GM18907 (cell line): ENCODE measurements around the gene EPB41L5.
"Not testable (repeated sequence)": the region's sequence is repeated elsewhere in the genome, so short reads cannot be mapped to it uniquely, and the experiment has no call there.

Experiments
- ATAC-seq: cut with Tn5 transposase; IDR thresholded peaks from one replicate; pipeline ENCODE4 v1.9.1; 2021; ENCODE audit warnings: mild to moderate bottlenecking, moderate library complexity; ENCODE audit not compliant: unreplicated experiment

Gene EPB41L5

DNA sequence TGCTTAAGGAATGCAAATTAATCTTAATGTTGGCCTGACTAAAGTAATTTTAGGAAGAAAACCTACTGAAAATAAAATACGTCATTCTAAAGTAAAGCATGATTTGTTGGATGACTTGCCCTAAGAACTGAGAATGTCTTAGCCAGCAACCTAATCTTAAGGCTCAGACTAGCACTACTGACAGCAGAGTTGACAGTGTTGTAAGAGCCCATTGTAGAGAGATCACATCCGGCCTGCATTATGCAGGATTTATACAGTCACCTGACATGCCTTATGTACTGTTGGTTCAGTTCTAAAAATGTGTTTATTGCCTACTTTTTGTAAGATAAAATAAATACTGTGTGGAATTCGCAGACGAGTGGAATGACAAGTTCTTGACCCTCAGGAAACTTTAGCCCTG is 128.0 kb downstream of the EPB41L5 start:
- ATAC-seq: no peak

GRCh38 chr2:120141300-120142069 is 128.6 kb downstream of the EPB41L5 start:
- no peak for ATAC-seq

DNA sequence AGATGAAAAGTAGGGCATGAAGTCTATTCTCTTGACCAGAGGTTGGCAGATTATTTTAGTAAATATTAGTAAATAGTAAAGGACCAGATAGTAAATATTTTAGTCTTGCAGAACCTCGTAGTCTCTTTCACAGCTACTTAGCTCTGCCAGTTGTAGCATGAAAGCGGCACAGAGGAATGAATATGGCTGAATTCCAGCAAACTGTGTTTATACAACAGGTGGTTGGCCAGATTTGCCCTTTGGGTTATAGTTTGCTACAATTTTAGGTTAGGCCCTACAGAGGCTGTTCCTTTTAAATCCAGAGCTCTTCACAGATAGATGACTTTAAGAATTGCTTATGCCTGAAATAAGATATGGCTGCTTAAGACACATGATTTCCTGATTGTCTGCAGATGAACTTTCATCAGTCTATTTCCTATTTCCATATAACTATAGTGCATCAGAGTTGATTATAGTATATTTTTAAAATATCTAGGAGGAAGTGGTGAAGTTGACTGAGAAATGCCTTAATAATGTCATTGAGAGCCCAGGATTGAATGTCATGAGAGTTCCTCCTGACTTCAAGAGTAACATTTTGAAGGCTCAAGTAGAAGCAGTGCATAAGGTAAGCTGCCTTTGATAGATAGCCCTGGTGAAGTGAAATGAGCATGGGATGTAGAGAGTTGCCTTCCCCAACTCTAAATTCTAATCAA is 129.8 kb downstream of the EPB41L5 start:
- no peak for ATAC-seq

DNA sequence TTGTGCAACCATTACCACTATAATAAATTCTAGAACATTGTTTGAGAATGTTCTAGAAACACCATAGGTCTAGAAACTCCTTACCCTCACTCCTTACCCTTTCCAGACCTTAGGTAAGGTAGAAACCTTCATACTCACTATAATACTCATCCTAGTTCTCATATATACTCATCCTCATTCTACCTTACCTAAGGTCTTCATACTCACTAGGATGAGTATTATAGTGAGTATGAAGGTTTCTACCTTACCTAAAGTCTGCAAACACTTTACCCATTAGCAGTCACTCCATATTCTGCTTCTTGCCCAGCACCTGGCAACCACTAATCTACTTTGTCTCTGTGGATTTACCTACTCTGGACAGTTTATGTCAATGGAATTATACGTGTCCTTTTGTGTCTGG is 135.4 kb downstream of the EPB41L5 start:
- no peak for ATAC-seq

DNA sequence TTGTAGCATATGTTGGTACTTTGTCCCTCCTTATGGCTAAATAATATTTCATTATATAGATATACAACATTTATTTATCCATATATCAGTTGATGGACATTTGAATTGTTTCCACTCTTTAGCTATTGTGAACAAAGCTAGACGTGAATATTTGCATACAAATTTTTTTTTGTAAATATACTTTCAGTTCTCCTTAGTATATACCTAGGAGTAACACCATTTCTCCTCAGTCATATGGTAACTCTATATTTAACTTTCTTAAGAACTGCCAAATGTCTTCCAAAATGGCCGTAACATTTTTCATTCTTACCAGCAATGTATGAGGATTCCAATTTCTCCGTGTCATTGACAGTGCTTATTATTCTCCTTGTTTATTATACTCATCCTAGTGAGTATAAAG is 135.8 kb downstream of the EPB41L5 start:
- ATAC-seq: no peak

DNA sequence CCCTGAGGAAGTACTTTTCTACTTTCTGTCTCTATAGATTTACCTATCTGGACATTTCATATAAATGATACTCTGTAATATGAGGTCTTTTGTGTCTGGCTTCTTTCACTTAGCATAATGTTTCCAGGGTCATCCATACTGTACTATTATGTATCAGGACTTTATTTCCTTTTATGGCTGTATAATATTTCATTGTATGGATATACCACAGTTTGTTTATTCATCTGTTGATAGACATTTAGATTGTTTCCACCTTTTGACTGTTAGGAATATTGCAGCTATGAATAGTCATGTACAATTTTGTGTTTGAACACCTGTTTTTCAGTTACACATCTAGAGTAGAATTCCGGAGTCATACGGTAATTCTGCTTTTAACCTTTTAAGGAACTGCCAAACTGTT is 136.5 kb downstream of the EPB41L5 start:
- ATAC-seq: no peak

DNA sequence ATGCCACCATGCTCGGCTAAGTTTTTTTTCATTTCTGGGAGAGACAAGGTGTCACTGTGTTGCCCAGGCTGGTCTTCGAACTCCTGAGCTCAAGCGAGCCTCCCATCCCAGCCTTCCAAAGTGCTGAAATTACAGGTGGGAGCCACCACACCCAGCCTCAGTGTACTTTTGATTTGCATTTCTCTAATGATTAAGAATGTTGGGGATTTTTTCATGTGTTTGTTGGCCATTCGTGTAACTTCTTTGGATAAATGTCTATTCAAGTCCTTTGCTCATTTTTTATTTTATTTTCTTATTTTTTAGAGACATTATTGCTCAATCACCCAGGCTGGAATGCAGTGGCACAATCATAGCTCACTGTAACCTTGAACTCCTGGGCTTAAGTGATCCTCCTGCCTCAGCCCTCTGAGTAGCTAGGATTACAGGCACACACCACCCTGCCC is 137.2 kb downstream of the EPB41L5 start:
- no peak for ATAC-seq

DNA sequence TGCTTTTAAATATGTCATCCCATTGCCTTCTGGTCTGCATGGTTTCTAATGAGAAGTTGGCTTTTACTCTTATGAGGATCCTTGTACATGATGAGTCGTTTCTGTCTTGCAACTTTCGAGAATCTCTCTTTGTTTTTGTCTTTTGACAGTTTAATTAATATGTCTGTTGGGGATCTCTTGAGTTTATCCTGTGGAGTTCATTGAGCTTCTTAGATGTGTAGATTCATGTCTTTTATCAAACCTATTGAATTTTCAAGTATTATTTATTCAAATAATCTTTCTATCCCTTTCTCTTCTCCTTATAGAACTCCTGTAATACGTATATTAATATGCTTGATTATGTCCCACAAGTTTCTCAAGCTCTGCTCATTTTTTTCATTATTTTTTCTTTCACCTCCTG is 142.4 kb downstream of the EPB41L5 start:
- ATAC-seq: no peak

DNA sequence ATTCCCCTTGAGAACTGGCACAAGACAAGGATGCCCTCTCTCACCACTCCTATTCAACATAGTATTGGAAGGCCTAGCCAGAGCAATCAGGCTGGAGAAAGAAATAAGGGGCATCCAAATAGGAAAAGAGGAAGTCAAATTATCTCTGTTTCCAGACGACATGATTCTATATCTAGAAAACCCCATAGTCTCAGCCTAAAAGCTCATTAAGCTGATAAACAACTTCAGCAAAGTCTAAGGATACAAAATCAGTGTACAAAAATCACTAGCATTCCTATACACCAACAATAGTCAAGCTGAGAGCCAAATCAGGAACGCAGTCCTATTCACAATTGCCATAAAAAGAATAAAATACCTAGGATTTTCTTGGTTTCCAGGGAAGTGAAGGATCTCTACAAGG is 145.8 kb downstream of the EPB41L5 start:
- ATAC-seq: not testable (repeated sequence)

DNA sequence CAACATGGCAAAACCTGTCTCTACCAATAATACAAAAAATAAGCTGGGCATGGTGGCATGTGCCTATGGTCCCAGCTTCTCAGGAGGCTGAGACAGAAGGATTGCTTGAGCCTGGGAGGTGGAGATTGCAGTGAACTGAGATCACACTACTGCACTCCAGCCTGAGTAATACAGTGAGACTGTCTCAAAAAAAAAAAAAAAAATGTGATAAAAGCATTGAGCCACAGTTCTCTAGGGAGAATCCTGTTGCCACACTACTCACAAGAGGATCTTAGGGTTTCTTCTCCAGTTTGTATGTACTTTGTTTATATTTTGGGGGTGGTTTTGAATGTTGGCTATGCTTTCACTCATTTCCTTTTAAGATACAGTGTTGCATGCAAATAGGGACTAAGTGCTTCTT is 148.3 kb downstream of the EPB41L5 start:
- ATAC-seq: no peak

DNA sequence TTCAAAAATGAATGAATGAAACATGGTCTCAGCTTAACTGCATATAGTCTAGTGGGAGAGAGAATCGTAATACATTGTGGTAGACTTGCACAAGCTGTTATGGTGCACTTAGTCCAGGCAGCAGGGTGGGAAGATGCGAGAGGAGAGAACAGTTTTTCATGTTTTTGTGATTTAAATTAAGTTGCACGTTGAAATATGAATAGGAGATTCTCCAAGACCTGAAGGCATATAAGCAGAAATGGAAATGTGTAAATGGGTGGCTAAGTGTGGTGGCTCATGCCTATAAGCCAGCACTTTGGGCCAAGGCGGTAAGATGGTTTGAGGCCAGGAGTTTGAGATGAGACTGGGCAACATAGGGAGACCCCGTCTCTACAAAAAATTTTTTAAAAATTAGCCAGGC is 149.8 kb downstream of the EPB41L5 start:
- ATAC-seq: no peak

GRCh38 chr2:120167272-120167671 is 154.4 kb downstream of the EPB41L5 start:
- ATAC-seq: no peak

DNA sequence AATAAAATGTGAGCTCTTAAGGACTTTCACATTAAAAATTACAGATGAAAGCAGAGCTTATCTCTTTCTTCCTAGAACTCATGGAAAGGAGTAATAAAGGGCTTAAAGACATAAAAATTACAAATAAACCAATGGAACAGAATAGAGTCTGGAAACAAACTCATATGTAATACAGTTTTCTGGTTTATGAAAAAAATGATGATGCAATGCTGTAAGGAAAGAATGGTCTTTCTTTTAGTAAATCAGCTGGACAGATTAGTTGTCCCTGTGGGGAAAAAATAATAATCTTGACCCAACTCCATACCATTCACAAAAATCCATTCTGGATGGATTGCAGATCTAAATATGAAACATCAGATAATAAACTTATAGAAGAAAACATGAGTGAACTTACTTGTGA is 156.1 kb downstream of the EPB41L5 start:
- ATAC-seq: no peak

DNA sequence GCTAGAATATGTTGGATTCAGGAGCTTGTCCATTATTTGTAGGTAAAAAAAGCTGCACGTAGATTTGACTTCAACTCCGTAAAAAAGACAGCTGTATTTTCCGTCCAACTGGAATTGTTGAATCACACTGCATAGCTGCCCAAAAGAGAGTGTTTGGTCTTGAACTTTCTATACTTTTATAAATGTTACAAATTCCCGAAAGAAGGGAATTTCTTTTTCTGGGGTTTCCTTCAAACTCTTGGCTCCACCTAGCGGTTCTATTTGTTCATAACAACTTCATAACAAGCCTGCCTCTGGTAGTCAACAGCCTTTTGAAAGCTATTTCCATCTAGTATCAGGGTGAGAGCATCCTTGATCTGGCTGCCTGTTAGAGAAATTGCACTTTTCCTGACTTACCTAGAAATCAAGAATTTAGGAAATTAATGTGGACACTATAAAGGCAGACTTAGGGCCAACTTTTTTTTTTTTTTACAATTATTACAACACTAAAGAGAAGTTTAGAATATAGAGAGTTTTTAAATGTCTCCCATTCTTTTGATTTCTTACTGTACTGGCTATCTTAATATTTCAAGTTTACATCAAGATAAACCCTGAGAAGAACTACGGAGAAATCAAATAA is 162.2 kb downstream of the EPB41L5 start:
- ATAC-seq: no peak

DNA sequence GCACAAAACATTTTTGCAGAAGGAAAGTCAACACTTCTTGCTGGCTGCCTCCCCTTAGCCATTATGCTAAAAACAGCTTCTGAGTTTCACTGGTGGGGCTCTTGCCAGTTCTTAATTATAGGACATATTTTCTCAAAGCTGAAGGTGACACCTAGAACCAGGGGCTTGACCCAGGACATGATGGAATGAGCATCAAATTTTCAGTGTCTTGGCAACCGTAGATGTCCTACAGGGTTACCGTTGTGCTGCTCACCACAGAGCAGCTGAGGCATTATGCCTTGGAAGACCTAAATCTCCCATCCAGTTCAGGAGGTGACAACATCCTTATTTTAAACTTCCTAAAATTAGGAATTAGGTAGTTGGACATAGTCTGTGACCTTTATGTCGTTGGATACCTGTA is 163.6 kb downstream of the EPB41L5 start:
- no peak for ATAC-seq

DNA sequence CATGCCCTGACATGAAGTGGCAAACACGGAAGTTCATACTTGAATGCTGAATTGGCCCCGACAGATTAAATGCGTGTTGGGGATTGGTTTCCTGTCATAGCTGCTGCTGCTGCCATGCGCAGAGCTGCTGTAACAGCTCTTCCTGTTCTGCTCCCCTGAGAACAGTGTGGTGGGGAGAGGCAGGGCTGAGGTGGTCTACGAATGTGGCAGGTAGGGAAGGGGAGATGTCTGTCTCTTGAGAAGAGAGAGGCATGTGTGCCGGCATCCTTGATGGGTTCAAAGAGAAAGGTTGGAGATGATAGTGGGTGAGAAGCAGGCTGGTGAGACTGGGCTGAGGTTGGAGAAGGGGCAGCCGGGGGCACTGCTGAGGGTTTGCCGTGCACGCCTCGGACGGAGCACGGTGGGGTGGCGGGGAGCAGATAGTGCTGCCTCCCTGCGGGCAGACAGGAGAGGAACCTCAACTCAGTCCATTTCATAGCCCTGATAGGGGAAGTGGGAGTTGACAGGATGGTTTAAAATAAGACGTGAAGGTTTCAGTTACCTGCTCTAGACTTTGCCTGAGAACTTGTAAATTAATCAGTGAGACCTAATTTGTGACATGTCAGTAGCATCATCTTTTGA is 164.2 kb downstream of the EPB41L5 start:
- peak; percentile 97 for ATAC-seq

- no peak for ATAC-seq
These were observed 165.1 kb downstream of the EPB41L5 start for GRCh38 chr2:120177973-120178372.

GRCh38 chr2:120179396-120179795 is 166.5 kb downstream of the EPB41L5 start:
- ATAC-seq: no peak

GRCh38 chr2:120180066-120180465 is 167.2 kb downstream of the EPB41L5 start:
- no peak for ATAC-seq

- ATAC-seq: no peak
These were observed 169.2 kb downstream of the EPB41L5 start for GRCh38 chr2:120182019-120182560.

- ATAC-seq: no peak
These were observed 176.3 kb downstream of the EPB41L5 start for GRCh38 chr2:120189189-120189588.
